AG10803 (cell line): ENCODE results near the gene SSTR3.
"Not testable (repeated sequence)": the region's sequence is repeated elsewhere in the genome, so short reads cannot be mapped to it uniquely, and the experiment has no call there.

Source experiments
- DNase-seq: peaks from one replicate; pipeline ENCODE4 v3.0.0; 2010; ENCODE audit warnings: low read depth
- H3K4me3 ChIP-seq: 2 replicates; pipeline ENCODE4 v1.5.1; 2011; ENCODE audit warnings: mild to moderate bottlenecking, low read length, control low read depth
- TF ChIP-seq, protein P1 (sequence below): conservative IDR thresholded peaks from 2 replicates; pipeline ENCODE4 v1.5.1; 2011; ENCODE audit warnings: mild to moderate bottlenecking, low read length, control low read depth, inconsistent platforms

Gene SSTR3

DNA sequence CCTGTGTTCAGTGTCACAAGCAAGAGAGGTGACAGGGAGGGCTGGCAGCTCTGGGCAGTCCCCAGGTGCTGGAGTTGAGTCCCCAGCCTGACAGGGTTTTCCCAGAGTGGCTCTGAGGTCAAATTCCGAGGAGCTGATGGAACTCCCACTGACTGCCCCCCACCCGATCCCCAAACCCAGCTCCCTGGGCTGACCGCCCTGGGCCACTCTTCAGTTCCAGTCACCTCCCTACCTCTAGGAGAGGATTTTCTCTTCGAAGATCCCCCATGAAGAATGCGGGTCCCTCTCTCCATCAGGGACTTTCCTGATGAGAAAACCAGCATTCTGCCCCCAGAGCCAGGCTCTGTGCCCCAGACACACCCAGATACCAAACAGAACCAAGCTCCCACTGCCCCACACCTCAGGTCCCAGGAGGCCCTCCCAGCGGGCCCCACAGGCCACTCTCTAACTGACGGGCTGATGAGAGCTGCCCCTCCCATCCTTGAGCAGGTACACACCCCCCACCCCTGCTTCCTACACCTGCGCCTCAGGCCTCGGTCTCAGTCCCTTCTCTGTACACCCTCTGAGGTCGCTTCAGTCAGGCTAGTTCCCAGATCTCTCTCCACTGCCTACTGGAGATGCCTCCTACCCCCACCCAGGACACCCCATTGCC, 43.9 kb upstream of the SSTR3 start:
- no peak for DNase-seq
- TF ChIP-seq, protein P1, sequence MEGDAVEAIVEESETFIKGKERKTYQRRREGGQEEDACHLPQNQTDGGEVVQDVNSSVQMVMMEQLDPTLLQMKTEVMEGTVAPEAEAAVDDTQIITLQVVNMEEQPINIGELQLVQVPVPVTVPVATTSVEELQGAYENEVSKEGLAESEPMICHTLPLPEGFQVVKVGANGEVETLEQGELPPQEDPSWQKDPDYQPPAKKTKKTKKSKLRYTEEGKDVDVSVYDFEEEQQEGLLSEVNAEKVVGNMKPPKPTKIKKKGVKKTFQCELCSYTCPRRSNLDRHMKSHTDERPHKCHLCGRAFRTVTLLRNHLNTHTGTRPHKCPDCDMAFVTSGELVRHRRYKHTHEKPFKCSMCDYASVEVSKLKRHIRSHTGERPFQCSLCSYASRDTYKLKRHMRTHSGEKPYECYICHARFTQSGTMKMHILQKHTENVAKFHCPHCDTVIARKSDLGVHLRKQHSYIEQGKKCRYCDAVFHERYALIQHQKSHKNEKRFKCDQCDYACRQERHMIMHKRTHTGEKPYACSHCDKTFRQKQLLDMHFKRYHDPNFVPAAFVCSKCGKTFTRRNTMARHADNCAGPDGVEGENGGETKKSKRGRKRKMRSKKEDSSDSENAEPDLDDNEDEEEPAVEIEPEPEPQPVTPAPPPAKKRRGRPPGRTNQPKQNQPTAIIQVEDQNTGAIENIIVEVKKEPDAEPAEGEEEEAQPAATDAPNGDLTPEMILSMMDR, result no peak

DNA sequence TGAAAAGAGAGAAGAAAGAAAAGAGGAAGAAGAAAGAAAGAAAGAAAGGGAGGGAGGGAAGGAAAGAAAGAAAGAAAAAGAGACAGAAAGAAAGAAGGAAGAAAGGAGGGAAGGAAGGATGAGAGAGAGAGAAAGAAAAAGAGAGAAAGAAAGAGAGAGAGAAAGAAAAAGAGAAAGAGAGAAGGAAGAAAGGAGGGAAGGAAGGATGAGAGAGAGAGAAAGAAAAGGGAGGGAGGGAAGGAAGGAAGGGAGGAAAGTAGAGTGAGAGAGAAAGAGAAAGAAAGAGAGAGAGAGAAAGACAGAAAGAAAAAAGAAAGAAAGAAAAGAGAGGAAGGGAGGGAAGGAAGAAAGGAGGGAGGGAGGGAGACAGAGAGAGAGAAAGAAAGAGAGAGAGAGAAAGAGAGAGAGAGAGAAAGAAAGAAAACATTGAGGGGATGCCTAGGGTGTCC, 43.3 kb upstream of the SSTR3 start:
- TF ChIP-seq, protein P1, result no peak
- H3K4me3 ChIP-seq, result no peak overlapping the region
- DNase-seq, result no peak

More for the DNA sequence above, 43.9 kb upstream of the SSTR3 start:
- no peak overlapping the region for H3K4me3 ChIP-seq

DNA sequence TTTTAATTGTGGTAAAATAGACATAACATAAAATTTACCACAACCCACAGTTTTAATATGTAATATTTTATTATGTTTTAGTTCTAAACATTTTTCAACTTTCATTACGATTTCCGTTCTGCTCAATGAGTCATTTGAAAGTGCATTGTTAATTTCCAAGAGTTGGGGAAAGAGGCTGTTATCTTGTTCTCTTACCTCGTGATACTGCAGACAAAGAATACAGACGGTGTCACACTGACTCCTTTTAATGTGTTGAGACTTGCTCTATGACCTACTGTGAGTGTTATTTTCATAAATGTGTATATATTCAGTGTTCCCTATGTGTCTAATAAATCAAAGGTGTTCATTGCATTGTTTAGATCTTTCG, 42.6 kb upstream of the SSTR3 start:
- TF ChIP-seq, protein P1, result no peak
- no peak for DNase-seq
- no peak overlapping the region for H3K4me3 ChIP-seq

DNA sequence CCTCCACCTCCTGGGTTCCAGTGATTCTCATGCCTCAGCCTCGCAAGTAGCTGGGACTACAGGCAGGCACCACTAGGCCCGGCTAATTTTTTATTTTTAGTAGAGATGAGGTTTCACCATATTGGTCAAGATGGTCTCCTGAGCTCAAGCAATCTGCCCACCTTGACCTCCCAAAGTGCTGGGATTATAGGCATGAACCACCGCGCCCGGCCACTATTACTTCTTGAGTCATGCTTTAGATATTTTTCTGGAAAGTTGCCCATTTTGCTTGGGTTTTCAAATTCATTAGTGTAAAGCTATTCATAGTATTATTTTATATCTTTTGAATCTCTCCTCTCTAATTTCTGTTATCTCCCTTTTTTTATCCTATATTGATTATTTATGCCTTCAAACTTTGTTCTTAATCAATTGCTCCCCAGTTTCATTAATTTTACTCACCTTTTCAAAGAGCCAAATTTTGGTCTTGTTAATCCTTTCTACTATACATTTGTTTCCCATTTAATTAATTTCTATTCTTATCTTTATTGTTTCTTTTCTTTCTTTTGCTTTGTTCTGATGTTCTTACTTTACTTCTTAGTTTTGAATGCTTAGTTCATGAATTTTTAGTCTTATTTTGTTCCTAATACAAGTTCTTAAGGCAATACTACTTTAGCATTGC, 42.1 kb upstream of the SSTR3 start:
- peak; percentile 51 for DNase-seq
- TF ChIP-seq, protein P1, result no peak
- H3K4me3 ChIP-seq, result no peak overlapping the region

DNA sequence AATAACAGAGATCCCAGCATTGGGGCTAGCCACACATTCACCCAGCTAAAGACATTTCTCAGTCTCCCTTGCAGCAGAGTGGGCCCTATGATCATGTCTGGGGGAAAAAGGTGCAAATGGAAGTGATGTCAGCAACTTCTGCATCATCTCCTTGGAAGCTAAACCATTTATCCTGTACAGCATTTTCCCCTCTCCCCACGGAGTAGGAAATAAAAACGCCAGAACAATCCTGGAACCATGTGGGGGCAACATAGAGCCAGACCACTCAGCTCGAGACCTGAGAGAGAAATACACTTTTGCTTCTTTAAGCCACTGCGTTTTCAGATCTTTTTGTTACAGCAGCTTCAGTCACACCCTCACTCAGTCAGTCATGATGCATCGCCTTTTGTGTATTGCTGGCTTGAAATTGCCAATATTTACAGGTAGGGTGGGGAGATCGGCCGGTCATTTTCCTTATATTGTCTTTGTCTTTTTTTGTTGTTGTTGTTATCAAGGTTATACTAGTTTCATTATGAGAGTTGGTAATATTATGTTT, 40.9 kb upstream of the SSTR3 start:
- no peak overlapping the region for H3K4me3 ChIP-seq
- TF ChIP-seq, protein P1, result no peak; the same call in 1 of the 2 replicates
- DNase-seq, result no peak

DNA sequence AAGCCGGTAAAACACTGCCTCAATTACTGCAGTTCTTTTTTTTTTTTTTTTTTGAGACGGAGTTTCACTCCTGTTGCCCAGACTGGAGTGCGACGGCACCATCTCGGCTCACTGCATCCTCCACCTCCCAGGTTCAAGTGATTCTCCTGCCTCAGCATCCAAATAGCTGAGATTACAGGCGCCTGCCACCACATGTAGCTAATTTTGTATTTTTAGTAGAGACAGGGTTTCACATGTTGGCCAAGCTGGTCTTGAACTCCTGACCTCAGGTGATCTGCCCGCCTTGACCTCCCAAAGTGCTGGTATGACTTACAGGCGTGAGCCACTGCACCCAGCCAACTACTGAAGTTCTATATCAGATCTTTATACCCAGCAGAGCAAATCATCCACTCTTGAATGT, 39.6 kb upstream of the SSTR3 start:
- not testable (repeated sequence) for H3K4me3 ChIP-seq, DNase-seq

DNA sequence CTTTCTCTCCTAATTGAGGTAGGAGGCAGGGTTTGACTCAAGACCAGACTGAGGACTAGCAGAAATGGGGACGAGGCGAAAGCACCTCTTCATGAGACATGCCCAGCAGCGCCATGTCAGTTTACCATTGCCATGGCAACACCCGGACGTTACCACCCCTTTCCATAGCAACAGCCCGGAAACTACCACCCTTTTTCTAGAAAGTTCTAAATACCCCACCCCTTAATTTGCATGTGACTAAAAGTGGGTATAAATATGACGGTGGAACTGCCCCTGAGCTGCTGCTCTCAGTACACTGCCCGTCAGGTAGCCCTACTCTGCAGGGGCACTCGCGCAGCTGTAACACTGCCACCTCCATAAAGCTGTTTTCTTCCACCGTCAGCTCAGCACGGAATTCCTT, 37.7 kb upstream of the SSTR3 start:
- DNase-seq, result no peak
- H3K4me3 ChIP-seq, result no peak overlapping the region
- TF ChIP-seq, protein P1, result no peak
